Measurements from ENCODE around the gene HOXD3.

HOXD3 gene

DNA sequence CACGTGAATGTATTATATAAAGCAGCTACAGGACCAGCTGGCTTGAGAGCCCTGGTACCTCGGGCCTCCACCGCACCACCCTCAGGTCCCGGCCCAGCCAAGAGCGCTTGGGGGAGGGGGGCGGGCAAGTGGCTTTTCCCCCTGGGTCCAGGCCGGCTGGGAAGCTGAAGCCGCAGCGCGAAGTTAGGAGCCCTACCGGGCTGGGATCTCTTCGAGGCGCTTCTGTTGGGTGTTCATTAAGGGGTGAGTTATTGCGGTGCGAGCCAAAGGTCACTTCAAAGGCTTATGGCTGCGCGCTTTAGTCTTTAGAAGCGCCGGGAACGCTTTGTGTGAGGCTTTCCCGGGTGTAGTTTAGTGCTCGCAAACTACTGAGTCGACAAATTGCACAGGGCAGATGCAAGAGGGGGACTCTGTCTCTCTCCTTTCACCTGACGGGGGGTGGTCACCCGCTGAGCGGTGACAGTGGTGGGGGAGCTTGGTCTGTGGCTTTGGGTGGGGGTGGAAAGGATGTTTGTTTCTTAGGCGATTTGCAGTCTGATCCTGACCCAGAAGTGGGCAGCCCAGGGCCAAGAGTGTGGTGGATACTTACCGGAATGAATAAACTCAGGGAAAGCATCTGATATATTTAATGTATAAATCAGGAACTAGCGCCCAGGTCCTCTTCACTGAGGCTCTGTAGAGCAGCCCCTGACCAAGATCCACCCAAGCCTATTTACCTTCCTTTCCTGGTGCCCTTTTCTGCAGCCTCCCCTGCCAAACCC lies 6.0 kb downstream of the HOXD3 start:
- DNase-seq (ENCODE audit: low read depth), result no peak

DNA sequence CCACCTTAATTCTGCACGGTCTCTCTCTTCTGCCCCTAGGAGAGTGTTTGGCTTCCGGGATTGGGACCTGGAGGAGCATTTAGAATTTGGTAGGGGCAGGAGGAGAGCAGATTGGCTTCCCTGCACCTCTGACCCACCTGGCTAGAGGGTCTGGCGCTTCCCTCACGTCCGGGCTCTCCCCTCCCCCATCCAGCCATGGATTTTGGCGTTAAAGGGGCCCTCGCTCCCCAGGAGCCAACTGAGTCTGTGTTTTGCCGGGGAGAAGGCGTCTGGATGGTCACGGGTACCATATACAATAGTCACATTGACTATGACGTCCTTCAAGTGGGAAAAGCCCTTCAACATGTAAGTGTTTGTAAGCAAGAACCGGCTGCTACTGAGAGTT lies 6.6 kb downstream of the HOXD3 start:
- DNase-seq (ENCODE audit: low read depth), result no peak

DNA sequence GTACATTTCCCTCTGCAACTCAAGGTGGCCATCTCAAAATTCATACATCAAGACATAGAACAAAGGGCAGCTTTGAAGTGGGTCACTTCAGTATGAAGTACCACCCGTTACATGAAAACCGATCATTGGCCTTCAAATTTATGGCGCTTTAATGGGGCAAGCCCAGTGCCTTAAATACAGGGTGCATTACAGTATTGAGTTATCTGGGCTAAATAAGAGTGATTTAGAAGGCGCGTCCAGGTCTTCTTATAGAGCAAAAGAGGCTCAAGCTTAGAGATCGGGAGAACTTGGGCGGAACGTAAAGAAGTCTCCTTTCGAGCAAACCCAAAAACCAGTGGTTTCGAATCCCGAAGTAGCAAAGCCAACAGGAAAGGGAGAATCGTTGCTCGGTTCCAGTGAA lies 7.1 kb downstream of the HOXD3 start:
- DNase-seq (ENCODE audit: low read depth), result no peak

DNA sequence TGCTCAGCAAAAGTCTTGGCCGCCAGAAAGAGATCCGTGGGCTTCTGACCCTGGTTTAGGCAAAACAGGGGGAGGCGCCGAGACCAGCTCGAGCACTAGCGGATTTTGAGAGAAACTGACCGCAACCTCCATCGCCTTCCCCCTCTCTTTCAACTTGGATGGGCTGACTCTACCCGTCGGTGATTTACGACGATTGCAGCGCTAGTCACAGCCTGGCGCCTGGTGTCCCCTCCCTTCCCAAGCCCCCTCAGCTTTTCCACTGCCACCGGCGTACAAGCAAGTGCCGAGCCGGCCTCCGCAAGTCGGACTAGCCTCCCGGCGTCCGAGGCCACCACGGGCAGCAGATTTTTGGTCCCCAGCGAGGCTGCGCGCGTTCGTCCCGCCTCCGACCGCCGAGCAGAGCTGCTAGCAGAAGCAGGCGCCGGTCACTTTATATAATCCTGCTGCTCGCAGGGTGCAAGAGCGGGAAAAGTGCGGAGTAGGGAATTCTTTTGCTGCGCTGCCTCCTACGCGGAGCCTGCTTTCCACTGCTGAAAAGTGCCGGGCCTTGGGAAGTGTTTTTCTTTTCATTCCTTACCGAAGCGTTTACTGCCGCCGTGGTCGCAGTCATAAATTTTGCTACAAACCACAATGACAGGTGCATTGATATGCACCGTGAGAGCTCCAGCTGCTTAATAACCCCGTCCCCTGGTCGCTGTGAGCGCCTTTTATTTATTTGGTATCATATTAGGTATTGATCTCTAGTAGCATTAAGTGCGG lies 7.7 kb downstream of the HOXD3 start:
- no peak for DNase-seq (ENCODE audit: low read depth)

DNA sequence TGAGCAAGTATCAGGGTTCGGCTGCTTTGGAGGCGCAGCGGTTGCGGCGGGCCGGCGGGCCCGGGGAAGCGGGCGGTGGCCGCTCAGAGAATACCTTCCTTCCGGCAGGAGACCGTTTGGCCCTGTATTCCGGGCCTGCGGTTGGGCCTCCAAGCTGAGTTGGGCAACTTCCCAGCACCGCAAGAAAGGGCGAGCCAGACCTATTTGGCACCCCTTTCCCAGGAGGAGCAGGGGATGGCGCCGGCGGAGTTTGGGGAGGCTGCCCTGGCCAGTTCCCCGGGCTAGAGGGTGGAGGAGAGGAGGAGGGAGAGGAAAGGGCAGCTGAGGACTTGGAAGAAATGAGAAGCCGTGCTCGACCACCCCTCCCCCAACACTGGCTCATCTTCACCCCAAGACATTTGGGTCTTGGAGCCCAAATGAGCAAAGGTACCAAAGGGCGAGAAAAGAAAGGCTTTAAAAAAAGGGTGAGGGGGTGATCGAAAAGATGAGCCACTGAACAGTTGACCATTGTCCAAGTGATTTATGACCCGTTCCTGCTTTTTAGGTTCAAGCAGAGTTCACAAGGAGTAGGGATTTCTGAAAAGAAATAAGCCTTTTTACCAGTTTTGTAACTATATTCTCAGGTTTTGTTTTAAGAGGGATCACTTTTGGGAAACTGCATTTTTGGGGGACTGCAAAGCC lies 8.4 kb downstream of the HOXD3 start:
- no peak for DNase-seq (ENCODE audit: low read depth)

DNA sequence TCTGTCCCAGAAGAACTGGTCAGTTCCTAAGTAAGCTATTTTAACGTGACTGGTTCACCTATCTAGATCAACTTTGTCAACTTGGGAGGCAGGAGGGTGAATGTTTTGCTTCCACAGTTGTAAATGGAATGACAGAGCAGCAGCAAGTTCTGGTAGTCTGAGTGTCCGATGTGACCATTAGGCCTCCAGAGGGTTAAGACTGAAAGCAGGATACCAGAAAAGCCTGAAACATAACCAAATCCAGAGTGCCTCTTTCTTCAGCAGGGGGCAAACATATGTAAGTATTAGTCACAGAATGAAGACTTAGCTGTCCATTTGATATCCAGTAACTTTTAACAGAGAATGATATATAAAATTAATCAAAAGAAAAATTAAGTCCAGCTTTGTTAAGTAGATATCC lies 9.2 kb downstream of the HOXD3 start:
- DNase-seq (ENCODE audit: low read depth), result no peak

DNA sequence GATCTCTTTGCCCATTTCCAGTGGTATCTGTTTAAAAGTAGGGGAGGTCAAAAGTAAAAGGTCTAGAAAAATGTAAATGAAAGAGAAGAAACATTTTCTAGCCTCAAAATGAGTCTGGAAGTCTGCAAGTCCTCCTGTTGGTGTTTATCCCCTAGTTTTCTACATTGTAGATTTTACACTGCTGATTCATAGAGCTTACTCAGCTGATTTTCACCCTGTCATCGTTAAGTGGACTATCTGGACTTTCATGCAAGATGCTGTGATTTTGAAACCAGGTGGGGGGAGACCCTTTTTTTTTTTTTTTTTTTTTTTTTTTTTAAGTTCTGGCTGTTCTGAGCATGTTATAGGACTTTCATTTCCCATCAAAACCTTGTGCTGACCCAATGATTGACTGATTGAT lies 10.3 kb downstream of the HOXD3 start:
- no peak for DNase-seq (ENCODE audit: low read depth)

DNA sequence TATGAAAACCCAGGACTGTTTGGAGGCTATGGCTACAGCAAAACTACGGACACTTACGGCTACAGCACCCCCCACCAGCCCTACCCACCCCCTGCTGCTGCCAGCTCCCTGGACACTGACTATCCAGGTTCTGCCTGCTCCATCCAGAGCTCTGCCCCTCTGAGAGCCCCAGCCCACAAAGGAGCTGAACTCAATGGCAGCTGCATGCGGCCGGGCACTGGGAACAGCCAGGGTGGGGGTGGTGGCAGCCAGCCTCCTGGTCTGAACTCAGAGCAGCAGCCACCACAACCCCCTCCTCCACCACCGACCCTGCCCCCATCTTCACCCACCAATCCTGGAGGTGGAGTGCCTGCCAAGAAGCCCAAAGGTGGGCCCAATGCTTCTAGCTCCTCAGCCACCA lies 12.1 kb downstream of the HOXD3 start:
- DNase-seq (ENCODE audit: low read depth), result no peak

DNA sequence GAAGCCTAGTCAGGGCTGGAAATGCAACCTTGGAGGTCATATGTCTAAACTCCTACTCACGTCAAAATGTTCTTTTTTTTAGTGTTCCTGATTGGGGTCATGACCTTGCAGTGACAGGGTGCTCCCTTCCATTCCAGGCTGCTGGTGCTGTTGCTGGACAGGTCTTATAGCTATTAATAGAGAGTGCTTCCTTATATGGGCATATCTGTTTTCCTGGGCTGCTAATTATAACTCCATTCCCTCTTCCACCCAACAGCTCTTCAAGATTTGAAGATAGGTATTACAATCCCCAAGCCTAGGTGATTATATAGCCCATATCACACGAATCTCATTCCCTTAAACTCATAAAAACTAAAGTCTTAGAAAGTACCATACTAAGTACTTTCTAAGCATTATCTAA lies 12.6 kb downstream of the HOXD3 start:
- no peak for DNase-seq (ENCODE audit: low read depth)

DNA sequence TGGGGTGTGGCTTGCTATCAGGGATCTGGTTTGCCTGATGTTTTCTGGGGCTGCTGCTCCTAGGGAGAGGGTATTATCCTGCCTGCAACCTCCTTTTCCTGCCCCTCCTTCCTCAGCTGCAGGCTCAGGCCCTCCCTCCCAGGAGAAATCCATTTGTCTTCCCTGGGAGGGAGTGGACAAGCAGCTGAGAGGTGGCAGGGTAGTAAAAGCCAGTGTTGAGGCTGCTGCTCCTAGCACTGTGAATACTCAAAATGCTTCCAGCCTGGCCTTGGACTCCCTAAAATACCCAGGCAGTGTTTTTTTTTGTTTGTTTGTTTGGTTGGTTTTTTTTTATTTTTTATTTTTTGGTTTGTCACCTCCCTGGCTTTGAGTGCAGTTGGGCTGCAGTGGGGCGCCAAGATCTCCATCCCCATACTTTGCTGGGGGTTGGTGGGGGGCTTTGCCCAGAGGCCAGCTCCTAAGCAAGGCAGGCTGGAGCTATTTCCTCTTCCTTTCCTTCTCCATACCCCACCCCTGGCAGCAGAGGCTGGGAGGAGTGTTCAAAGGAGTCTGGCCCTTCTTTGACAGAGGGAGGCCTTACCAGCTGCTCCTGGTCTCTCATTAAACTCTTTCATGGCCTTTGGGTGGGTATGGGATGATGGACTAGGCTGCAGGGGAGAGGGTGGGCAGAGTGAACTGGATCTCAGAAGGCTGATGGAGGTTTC lies 13.6 kb downstream of the HOXD3 start:
- no peak for DNase-seq (ENCODE audit: low read depth)

DNA sequence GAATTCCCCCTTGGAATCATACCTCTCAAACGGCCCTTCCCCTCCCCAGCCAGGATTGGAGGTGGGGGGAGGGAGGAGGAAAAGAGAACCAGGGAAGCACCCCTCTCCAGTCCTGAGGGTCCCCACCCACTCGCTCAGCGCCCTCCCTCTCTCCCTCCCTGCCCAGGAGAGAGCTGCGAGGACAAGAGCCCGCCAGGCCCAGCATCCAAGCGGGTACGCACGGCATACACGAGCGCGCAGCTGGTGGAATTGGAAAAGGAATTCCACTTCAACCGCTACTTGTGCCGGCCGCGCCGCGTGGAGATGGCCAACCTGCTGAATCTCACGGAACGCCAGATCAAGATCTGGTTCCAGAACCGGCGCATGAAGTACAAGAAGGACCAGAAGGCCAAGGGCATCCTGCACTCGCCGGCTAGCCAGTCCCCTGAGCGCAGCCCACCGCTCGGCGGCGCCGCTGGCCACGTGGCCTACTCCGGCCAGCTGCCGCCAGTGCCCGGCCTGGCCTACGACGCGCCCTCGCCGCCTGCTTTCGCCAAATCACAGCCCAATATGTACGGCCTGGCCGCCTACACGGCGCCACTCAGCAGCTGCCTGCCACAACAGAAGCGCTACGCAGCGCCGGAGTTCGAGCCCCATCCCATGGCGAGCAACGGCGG lies 14.4 kb downstream of the HOXD3 start:
- DNase-seq (ENCODE audit: low read depth), result no peak

DNA sequence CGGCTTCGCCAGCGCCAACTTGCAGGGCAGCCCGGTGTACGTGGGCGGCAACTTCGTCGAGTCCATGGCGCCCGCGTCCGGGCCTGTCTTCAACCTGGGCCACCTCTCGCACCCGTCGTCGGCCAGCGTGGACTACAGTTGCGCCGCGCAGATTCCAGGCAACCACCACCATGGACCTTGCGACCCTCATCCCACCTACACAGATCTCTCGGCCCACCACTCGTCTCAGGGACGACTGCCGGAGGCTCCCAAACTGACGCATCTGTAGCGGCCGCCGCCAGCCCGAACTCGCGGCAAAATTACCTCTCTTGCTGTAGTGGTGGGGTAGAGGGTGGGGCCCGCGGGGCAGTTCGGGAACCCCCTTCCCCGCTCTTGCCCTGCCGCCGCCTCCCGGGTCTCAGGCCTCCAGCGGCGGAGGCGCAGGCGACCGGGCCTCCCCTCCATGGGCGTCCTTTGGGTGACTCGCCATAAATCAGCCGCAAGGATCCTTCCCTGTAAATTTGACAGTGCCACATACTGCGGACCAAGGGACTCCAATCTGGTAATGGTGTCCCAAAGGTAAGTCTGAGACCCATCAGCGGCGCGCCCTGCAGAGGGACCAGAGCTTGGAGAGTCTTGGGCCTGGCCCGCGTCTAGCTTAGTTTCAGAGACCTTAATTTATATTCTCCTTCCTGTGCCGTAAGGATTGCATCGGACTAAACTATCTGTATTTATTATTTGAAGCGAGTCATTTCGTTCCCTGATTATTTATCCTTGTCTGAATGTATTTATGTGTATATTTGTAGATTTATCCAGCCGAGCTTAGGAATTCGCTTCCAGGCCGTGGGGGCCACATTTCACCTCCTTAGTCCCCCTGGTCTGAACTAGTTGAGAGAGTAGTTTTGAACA lies 15.1 kb downstream of the HOXD3 start:
- no peak for DNase-seq (ENCODE audit: low read depth)

DNA sequence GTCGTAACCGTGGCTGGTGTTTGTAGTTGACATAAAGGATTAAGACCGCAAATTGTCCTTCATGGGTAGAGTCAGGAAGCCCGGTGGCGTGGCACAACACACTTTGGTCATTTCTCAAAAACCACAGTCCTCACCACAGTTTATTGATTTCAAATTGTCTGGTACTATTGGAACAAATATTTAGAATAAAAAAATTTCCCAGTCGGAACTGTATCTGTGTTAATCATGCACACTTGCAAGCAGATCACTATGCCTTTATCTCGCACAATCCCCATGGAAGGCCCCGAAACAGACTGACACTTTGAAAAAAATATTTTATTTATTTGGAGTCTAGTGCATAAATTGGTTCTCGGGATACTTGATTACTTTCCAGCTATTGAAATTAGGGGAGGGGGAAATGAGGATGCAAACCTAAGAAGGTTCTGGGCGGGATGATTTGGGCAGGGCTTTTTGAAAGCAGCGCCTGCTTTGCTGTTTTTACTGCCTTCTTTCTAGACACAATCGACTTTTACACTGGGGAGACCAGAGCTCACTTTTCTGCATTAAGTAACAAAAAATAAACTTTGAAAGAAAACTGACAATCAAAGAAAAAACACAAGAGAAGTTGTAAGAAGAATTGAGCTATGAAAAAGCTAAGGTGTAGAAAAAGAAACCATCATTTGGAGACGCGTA lies 15.9 kb downstream of the HOXD3 start:
- no peak for DNase-seq (ENCODE audit: low read depth)

DNA sequence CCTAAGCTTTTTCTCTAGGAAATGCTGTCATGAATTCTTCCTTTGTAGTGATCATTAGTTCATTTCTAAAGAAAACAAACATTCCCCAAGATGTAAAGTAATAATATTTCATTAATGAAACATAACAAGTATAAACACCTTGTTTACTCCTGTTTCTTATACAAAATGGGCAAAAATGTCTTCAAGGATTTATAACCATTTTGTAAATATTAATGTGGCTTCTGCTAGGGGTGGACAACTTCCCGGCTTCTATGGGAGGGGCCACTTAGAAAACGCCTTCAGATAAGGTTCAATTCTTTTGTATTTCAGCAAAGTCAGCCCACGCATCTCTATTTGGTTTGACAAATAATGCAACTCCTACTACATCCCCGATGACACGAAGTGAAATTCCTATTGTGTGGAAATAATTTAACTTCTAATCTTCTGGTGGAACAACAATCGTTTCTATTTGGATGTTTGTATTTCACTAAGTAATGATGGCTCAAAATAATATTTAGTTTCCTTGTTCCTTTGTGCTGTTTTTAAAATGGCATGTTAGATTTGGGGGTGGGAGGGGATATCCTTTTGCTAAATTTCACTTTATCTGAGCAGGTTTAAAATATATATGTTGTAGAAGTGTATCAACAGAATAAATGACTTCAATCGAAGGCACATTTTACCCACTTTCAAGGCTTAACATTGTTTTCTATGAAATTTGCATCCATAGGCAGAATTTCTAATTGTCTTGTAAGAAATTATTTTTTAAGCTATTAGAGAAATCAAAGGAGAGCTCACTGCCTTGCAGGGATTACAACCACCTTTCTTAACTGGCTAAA lies 16.7 kb downstream of the HOXD3 start:
- no peak for DNase-seq (ENCODE audit: low read depth)

DNA sequence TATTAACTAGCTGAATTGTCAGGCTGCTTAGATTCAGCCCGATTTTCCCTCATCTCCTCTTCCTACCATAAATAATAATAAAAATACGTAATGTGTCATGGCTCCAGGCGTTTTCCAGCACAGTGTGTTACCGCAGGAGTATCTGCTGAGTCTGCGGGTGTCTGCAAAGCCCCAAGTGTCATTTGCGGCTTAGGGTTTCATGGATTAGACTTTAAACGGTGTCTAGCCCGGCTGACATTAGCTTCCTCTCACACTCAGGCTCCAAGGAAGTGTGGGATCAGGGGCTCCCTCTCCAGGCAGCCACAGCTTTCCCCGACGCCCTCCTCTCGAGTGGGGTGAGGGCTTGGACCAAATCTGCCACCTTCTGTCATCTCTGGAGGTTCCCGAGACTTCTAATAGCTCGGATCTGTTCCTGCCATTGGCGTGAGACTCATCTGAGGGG lies 17.3 kb downstream of the HOXD3 start:
- no peak for DNase-seq (ENCODE audit: low read depth)

DNA sequence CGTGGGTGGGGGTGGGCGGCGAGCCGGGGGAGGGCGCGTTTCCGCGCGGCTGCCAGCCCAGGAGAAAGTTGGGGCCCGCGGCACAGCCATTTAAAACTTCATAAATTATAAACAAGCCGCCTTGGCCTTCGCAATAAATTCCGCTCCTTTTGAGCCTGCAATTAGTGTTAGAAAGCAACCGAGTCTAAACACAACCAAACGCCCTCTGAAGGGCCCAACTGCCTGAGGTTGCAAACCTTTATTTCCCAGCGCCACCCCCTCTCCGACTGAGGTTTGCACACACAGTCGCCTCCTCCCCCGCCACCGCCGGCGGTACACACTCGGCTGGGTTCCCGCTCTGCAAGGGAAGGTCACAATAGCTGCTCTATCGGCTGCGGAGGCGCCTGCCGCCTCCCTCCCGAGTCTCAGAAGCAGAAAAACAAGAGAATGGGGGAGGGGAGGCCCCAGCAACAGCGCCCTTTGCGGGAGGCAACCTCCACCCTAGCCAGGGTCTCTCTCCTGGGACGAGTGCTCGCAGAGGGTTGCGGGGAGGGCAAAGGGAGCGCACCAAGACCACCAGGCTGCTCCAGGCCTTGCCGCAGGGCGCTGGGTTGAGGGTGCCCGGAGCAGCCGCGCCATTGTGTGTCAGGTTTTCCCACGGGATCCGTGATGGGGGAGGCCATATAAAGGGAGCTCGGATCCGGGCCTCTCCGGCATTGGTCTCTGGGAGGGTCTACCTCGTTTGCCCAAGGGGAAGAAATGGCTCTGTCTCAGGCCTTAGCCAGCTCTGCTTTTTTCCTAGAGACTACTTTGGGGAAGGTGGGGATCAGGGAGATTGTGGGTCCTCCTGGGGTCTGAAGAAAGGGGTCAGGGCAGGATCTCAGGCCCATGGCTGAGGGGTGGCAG lies 18.0 kb downstream of the HOXD3 start:
- DNase-seq (ENCODE audit: low read depth), result no peak

DNA sequence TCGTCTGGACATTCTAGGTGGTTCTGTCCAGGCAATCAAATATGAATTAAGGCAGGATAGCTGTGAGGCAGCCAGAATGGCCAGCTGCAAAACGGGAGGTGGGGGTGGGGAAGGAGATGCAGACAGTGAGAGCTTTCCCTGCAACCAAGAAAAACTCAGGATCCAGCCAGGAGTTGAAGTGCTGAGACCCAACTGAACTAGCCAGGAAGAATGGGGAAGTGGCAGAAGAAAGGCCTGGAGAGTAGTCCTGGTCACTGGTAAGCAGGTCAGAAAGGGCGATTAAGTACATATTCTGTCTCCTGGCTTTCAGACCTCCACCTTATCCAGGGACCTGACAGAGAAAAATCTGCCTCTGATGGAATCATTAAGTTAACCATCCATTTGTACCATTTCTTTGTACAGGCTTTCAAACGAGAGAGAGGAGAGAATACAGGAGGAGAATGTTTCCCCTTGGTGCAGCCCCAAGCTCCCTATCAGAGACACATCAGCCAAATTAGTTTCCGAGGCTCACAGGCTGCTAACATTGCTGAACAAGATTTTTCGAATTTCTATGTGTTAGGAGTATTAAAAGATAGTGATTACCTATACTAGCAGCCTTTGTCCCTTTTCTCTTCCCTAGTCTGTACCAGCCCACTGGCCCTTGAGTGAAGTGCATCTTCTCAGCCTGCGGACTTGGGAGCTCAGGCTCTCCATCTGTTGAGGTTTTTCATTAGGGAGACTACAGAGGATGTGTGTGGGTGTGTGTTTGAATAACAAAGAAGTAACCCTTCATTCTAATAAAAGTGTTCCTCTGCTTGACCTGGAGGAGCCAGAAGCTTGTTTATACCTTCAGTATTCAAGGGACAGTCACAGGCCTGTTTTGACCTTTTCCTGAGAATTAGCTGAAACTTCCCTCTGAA lies 18.9 kb downstream of the HOXD3 start:
- no peak for DNase-seq (ENCODE audit: low read depth)
